Germinal center (tissue), 1 donor: Measurements from ENCODE around the gene VSTM4.
A peak's percentile ranks its signal among the peaks of the same experiment; 100 is the strongest.

Source experiments
- DNase-seq: peaks from one replicate; pipeline ENCODE4 v3.0.0; 2012; ENCODE audit warnings: mixed read lengths, low spot score

VSTM4 gene

GRCh38 chr10:49005270-49005669 is 110.1 kb downstream of the VSTM4 start:
- DNase-seq = no peak

DNA sequence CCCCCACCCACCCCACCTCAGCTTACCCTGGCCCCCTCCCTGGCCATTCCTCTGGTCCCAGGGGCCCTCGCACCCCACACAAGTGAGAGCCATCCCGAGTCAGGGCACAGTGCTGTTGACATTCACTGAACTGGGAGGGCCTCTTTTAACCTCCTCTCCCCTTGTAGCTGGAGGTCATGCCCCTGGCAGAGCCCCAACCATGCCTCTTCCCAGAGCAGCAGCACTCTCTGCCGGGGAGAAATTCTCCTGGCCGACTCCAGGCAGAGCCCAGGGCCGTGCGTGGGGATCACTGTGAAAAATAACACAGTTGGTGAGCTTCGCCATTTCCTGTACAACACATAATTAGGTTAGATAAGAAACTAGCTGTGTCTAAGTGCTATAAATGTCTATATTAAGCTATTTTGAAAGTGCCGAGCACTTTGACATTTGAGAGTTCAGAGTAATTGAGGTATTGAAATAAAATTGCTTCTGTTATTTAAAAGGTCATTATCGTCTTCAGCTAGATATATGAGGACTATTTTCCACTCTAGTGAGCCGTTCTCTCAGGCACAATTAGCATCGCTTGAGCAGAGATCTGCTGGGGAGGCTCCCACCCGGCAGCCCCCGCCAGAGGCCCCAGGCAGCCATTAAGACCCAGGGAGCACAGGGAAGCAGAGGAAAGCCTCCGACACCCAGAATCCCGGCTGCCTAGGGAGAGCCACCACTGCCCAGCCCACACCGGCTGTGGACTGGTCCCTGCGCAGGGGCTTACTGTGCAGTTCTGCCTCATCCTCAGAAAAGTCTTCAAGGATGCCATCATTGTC is 113.3 kb downstream of the VSTM4 start:
- no peak for DNase-seq

- no peak for DNase-seq
Observed at GRCh38 chr10:49001402-49001801, 113.9 kb downstream of the VSTM4 start.

GRCh38 chr10:49000437-49001398 is 114.6 kb downstream of the VSTM4 start:
- no peak for DNase-seq

DNA sequence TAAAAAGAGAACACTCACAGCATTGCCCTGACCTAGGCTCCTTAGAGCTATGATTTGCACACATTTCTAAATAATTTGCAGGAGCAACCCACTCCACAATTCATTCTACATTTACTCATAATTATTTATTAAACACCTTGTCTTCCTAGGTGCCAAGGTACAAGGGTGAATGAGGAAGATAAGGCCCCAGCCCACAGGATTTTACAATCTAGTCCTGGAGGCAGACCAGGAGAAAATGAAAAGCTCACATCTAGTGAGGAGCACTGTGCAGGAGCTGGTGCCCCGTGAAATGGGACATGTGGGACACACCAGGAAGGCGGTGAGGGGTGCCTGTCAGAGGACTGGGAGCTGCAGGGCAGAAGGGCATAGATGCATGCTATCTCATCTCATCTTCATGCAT is 116.0 kb downstream of the VSTM4 start:
- no peak for DNase-seq

- DNase-seq = no peak
Observed at GRCh38 chr10:48996329-48996728, 119.0 kb downstream of the VSTM4 start.

DNA sequence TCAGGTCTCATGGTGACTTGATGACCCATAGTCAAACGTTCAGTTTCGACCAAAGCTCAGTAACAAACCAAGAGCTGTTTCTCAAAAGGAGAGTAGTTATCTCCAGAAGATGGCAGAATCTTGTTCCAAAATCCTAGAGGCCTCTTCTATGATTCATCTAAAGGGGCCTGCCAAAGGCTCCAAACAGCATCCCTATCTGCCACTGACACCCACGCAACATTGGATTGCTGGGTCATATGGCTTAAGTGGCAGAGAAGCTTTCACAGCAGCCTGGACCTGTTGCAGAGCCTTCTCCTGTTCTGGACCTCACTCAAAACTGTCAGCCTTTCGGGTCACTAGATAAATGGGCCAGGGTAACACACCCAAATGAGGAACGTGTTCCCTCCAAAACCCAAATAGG is 121.7 kb downstream of the VSTM4 start:
- no peak for DNase-seq

GRCh38 chr10:48990226-48990625 is 125.1 kb downstream of the VSTM4 start:
- no peak for DNase-seq

GRCh38 chr10:48985621-48986158 is 129.6 kb downstream of the VSTM4 start:
- no peak for DNase-seq

GRCh38 chr10:48983648-48984351 is 131.5 kb downstream of the VSTM4 start:
- no peak for DNase-seq

DNA sequence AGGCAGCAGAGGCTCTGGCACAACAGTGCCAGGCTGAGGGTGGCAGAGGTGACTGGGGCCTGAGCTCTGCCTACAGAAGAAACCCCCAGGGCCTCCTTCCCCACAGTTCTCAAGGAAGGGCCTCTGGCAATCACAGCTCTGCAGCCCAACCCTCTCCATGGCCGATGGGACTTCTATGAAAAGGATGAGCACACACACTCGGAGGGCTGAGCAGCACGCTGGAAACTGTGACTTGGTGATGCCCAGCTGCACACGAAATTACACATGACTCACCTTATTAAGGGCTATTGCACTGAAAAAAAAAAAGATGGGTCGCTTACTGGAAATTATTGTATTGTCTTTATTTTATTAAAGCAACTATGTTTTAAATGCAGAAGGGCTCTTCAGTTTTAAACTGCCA is 132.7 kb downstream of the VSTM4 start:
- DNase-seq = no peak

DNA sequence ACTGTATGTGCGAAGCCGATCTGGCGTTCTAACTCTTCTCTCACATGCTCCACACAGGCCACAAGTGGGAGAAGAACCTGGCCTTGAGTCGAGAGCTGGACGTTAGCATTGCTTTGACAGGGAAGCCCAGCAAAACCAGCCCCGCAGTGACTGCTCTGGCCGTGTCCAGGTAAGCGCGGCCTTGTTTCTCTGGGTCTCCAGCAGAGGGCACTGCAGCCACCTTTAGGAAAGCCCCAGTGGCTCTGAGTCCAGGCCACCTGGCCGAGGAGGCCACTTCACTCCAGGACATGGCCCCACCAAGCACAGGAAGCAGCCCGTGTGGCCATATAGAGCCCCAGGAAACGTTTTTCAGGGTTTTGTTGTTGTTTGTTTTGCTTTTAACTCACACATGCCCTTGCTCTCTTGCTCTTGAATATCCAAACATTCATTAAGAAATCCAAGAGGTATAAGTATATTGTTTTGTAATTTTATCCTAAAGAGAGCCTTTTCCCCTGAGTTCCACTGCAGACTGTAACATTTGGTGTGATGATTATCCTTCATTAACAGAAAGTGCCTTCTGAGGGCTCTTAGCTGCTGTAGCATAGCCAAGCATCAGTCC is 133.9 kb downstream of the VSTM4 start:
- peak; percentile 41 for DNase-seq

DNA sequence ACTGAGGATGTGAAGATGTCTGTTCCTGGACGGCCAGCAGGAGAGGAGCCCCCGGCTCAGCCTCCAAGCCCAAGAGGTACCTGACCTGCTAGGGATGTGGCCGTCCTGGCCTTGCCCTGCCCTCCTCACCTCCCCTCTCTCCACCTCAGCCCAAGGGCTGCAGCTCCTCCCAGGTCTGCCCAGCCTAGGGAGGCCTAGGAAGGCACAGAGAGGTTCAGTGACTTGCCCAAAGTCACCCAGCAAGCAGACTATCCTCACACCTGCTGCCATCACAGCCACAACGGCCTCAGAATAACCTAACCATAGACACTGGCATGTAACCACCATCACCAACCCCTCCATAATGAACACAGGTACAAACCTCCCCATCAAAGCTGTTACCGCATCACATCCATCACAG is 137.0 kb downstream of the VSTM4 start:
- DNase-seq = no peak

- DNase-seq = no peak
Observed at GRCh38 chr10:48976196-48976595, 139.1 kb downstream of the VSTM4 start.

GRCh38 chr10:48974510-48975156 is 140.7 kb downstream of the VSTM4 start:
- no peak for DNase-seq

- no peak for DNase-seq
Observed at GRCh38 chr10:48973065-48973464, 142.3 kb downstream of the VSTM4 start.

GRCh38 chr10:48970654-48971053 is 144.7 kb downstream of the VSTM4 start:
- no peak for DNase-seq

- no peak for DNase-seq
Observed at GRCh38 chr10:48970046-48970445, 145.3 kb downstream of the VSTM4 start.

- no peak for DNase-seq
Observed at GRCh38 chr10:48968036-48968435, 147.3 kb downstream of the VSTM4 start.

DNA sequence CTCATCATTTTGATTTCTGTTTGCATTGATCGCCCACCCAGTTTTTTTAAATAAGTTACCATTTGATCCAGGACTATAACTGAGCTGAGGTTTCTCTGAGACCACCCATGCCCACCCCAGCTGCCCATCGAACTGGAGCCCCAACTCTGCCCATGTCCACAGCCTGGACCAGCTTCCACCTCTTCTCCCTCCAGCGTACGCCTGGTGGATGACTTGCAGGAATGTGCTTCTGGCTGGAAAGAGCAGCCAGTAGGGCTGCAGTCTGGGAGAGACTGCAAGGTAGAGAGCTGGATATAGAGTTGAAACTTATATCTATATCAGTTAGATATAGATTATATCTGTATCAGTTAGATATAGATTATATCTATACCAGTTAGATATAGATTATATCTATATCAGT is 149.9 kb downstream of the VSTM4 start:
- DNase-seq = no peak
